ENCODE data around the gene MFAP5.

DNA sequence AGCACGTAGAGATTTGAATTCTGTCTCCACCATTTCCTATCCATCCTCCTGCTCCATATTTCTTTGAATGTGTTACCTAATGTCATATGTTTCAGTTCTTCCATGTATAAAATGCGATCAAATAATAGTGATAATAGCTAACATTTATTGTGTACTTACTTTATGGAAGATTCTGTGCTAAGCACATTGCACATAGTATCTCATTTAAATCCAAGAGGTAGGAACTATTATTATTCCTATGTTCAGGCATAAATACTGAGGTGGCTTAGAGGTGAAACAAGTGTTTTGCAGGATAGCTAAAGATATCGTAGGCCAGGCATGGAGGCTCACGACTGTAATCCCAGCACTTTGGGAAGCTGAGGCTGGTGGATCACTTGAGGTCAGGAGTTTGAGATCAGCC, 32.5 kb downstream of the MFAP5 start:
- TF ChIP-seq FOXM1 (IDR thresholded peaks at IDR 0.05; ENCODE audit: borderline replicate concordance) (no peak), FOXA1 (IDR thresholded peaks at IDR 0.05) (no peak), SP1 (IDR thresholded peaks at IDR 0.05) (no peak), SUZ12 (IDR thresholded peaks at IDR 0.05) (no peak), BHLHE40 (IDR thresholded peaks at IDR 0.05; ENCODE audit: borderline replicate concordance) (no peak), TARDBP (IDR thresholded peaks at IDR 0.05) (no peak), L3MBTL2 (conservative IDR thresholded peaks at IDR 0.05) (no peak), ELF4 (IDR thresholded peaks at IDR 0.05) (no peak), LEF1 (IDR thresholded peaks at IDR 0.05; ENCODE audit: borderline replicate concordance) (no peak), PKNOX1 (IDR thresholded peaks at IDR 0.05) (no peak), FOXK2 (IDR thresholded peaks at IDR 0.05) (no peak), ARNT (IDR thresholded peaks at IDR 0.05) (no peak), HDGF (IDR thresholded peaks at IDR 0.05; ENCODE audit: borderline replicate concordance) (no peak)

All from HEK293T (cell line).